Choroid plexus epithelial cell (primary cell): ENCODE results near the gene GPNMB.
"Not testable (repeated sequence)": the region's sequence is repeated elsewhere in the genome, so short reads cannot be mapped to it uniquely, and the experiment has no call there.

Source experiments
- DNase-seq: peaks from one replicate; pipeline ENCODE4 v3.0.0-alpha.2; 2010; ENCODE audit warnings: low read depth
- H3K4me3 ChIP-seq: 2 replicates; pipeline ENCODE4 v1.5.1; 2011; ENCODE audit warnings: low read depth, mild to moderate bottlenecking, control low read depth, low read length, moderate library complexity
- CTCF ChIP-seq: conservative IDR thresholded peaks from 2 replicates; pipeline ENCODE4 v1.5.1; 2011; ENCODE audit warnings: low read depth, mild to moderate bottlenecking, control low read depth, inconsistent platforms, low read length, moderate library complexity

Gene GPNMB

GRCh38 chr7:23298141-23298881 is 51.7 kb downstream of the GPNMB start:
- DNase-seq: peak; percentile 90
- no peak for TF ChIP-seq CTCF
- H3K4me3 ChIP-seq: no peak overlapping the region

DNA sequence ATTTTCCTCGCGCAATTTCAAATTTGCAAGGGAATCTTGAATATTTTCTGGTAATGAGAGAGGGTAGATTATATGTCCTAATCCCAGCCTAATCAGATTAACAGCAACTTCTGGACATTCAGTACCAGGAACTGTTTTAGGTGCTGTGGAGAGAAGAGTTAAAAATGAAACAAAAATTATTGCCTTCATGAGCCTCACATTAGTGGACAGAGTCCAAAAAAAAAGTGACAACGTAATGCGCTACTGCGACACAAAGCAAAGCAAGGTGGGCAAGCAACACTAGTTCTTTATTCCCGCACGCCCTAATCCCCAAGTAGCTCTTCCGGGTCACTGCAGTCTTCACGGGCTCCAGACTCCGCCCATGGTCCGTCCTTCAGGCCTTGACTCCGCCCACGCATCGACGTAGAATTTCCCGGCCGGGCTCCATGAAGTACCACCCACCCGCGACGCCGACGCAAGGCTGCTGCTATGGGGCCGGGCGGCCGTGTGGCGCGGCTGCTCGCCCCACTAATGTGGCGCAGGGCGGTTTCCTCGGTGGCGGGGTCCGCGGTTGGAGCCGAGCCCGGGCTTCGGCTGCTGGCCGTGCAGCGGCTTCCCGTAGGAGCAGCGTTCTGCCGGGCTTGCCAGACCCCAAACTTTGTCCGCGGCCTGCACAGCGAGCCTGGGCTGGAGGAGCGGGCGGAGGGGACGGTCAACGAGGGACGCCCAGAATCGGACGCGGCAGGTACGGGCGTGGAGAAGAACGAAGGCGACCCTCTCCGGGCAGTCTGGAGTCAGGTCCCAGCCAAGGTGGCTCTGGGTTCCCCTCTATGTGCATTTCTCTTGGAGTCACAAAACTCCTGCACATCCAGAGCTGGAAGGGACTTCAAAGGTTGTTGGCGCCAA is 52.6 kb downstream of the GPNMB start, which contains the start of gene MALSU1:
MALSU1 (plus strand) TSS at position 455 of the 885 bp plus-strand sequence; CDS start at position 469, 14 bp downstream.
- TF ChIP-seq CTCF: no peak
- H3K4me3 ChIP-seq: peak within 1 kb of the TSS; percentile 93
- DNase-seq: peak; percentile 98

DNA sequence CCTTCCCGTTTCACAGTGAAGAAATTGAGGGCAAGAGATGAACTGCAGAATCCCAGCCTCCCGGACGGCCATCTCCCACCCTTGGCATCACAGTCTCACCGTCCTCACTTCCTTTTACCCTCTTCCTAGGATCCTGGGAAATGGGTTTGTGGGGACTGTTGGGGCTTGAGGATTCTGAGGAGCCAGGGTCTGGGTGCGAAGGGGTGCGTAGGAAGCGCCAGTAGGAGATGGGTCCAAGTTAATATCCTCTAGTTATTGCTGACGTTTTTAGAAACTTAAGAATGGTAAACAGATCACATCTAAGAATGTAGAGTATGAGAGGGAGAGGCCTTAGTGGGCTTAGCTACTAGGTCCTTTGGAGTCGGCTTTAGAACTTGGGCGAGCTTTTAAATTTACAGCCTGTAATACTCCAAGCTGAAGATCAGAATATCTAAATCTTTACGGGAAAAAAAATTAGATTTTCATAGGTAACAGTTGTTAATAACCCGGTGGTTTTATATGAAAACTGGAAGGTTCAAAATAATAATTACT is 53.3 kb downstream of the GPNMB start:
- DNase-seq: peak; percentile 62
- no peak for TF ChIP-seq CTCF
- H3K4me3 ChIP-seq: peak overlapping the region; percentile 93

- DNase-seq: no peak
- no peak overlapping the region for H3K4me3 ChIP-seq
- TF ChIP-seq CTCF: no peak
Observed at GRCh38 chr7:23306936-23307521, 60.5 kb downstream of the GPNMB start.

- no peak for TF ChIP-seq CTCF
- DNase-seq: no peak
- H3K4me3 ChIP-seq: no peak overlapping the region
Observed at GRCh38 chr7:23308754-23309153, 62.2 kb downstream of the GPNMB start.

DNA sequence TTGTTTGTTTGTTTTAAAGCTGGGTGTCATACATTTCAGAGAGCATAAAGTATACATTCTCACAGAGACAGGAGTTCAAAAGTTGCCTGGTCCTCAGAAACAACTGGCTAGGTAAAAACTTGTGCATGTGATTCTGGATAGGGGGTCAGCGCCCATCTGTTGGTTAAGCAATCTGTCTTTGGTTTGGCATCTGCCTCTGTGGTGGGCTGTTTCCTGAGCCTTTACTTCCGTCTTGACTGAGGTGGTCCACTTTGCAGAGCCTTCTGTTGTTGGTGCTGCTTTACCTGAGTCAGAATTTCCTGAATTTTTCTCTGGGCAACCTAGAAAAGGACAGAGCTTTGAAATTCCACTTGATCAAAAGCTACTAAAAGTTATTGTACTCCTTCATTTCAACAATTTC is 65.6 kb downstream of the GPNMB start:
- not testable (repeated sequence) for H3K4me3 ChIP-seq, DNase-seq

- no peak overlapping the region for H3K4me3 ChIP-seq
- DNase-seq: peak; percentile 41
- no peak for TF ChIP-seq CTCF
Observed at GRCh38 chr7:23315366-23315765, 68.8 kb downstream of the GPNMB start.
